AG10803 (cell line): ENCODE measurements around the gene ZNF827.
A peak's percentile ranks its signal among the peaks of the same experiment; 100 is the strongest.

Source experiments
- DNase-seq: peaks from one replicate; pipeline ENCODE4 v3.0.0; 2010; ENCODE audit warnings: low read depth
- H3K4me3 ChIP-seq: 2 replicates; pipeline ENCODE4 v1.5.1; 2011; ENCODE audit warnings: mild to moderate bottlenecking, low read length, control low read depth
- CTCF ChIP-seq: conservative IDR thresholded peaks from 2 replicates; pipeline ENCODE4 v1.5.1; 2011; ENCODE audit warnings: mild to moderate bottlenecking, low read length, control low read depth, inconsistent platforms

The ZNF827 gene

GRCh38 chr4:145938618-145939440 lies at the start of gene ZNF827:
ZNF827 (minus strand) TSS chr4:145938823; CDS start chr4:145938407, 416 bp downstream.
- TF ChIP-seq CTCF, result no peak
- H3K4me3 ChIP-seq, result peak within 1 kb of the TSS; percentile 79
- DNase-seq, result peak; percentile 86

GRCh38 chr4:145984563-145984962 lies 45.9 kb upstream of the ZNF827 start:
- DNase-seq, result no peak
- H3K4me3 ChIP-seq, result no peak overlapping the region
- TF ChIP-seq CTCF, result no peak

- H3K4me3 ChIP-seq, result no peak overlapping the region
- no peak for TF ChIP-seq CTCF
- no peak for DNase-seq
Observed at GRCh38 chr4:145982791-145983190, 44.2 kb upstream of the ZNF827 start.

- H3K4me3 ChIP-seq, result no peak overlapping the region
- DNase-seq, result no peak
- TF ChIP-seq CTCF, result no peak
Observed at GRCh38 chr4:145979160-145979559, 40.5 kb upstream of the ZNF827 start.

- no peak for DNase-seq
- H3K4me3 ChIP-seq, result no peak overlapping the region
- TF ChIP-seq CTCF, result no peak
Observed at GRCh38 chr4:145976680-145977079, 38.1 kb upstream of the ZNF827 start.

- no peak for DNase-seq
- no peak for TF ChIP-seq CTCF
- no peak overlapping the region for H3K4me3 ChIP-seq
Observed at GRCh38 chr4:145960012-145960411, 21.4 kb upstream of the ZNF827 start.

- H3K4me3 ChIP-seq, result no peak overlapping the region
- TF ChIP-seq CTCF, result no peak
- peak; percentile 15 for DNase-seq
Observed at GRCh38 chr4:145957302-145957701, 18.7 kb upstream of the ZNF827 start.
